Stimulated activated CD4-positive, alpha-beta T cell treated with anti-CD3 and anti-CD28 coated beads, TNF-alpha, amount 100 ng/mL, for 24 hours (primary cell): Measurements from ENCODE around the gene GLB1L2.
"Not testable (repeated sequence)": the region's sequence is repeated elsewhere in the genome, so short reads cannot be mapped to it uniquely, and the experiment has no call there.

ENCODE experiments used
- DNase-seq, 3 experiments: peaks; one replicate each; pipeline ENCODE4 v3.0.0-alpha.2; 2020; ENCODE audit warnings: low read depth in 3 of 3

GLB1L2 gene, protein sequence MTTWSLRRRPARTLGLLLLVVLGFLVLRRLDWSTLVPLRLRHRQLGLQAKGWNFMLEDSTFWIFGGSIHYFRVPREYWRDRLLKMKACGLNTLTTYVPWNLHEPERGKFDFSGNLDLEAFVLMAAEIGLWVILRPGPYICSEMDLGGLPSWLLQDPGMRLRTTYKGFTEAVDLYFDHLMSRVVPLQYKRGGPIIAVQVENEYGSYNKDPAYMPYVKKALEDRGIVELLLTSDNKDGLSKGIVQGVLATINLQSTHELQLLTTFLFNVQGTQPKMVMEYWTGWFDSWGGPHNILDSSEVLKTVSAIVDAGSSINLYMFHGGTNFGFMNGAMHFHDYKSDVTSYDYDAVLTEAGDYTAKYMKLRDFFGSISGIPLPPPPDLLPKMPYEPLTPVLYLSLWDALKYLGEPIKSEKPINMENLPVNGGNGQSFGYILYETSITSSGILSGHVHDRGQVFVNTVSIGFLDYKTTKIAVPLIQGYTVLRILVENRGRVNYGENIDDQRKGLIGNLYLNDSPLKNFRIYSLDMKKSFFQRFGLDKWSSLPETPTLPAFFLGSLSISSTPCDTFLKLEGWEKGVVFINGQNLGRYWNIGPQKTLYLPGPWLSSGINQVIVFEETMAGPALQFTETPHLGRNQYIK

DNA sequence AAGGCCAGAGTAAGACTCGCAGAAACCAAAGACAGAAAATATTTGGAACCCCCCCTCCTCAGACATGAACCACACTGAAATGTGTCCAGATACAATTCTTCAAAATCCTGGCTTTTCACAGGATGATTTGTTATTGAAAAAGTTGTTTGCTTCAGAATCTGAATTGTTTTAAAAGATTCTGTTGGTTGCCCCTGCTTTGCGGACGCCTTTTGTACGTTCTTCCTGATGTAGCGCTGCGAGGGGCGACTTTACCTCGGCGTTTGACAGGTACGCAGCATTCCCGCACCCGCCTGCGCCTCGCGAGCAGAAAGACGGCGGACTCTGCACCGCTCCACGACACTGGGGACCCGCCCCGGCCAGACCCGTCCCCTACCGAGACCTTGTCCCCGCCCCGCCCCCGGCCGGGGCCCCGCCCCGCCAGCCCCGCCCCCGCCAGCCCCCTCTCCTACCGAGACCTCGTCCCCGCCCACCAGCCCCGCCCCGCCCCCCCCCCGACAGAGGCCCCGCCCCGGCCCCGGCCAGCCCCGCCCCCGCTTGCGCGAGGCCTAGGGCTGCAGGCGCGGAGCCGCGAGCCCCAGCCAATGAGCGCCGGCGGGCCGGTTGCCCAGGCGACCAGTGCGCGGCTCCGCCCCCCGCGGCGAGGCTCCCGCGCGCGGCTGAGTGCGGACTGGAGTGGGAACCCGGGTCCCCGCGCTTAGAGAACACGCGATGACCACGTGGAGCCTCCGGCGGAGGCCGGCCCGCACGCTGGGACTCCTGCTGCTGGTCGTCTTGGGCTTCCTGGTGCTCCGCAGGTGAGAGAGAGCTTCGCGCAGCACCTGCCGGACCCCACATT, at the start of gene GLB1L2:
Gene GLB1L2, plus strand, starts transcription at position 635 of the 835 bp plus-strand sequence. Its CDS starts 74 bp downstream, at position 709.
- peak; percentile 57 to 76 (median 67) for DNase-seq

DNA sequence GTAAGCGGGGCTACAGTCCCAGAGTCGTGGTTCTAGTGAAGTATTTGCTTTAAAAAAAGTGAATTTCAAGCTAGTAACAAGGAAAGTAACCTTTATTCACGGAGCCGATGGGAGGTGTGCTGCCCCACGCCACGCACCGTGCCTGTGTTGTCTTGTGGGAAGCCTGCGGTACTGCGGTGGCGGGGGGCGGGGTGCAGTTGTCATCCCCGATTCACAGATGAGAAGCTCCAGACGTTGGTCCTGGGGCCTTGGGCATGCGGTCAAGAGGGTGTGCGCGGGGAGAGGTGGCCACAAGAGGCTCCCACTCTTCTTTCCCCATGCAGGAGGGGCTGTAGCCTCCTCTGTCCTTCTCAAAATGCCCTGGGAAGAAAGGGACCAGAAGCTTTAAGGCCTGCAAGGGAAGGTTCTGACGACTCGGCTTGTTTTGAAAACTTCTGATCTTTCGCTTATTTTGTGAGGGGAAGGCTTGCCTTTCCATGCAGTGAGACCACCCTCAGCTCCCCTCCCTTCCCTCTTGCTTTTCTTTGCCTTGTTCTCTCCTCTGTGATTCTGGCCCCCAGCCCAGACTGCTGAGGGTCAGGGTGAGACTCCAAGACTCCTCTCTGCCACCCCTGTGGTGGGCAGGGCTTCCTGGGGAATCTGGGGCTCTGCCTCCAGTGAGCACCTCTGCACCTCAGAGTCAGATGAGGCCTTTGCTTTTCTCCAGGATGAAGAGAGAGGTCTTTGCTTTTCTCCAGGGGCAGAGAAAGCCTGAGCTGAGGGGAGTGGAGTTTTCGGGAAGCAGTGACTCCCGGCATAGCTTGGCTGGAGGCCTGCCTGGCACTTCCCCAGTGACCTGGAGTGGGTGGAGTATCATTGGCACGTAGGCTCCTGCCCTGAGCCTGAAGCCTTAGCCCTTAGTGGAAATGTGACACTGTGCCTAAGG, 49.4 kb upstream of the GLB1L2 start:
- no peak for DNase-seq

DNA sequence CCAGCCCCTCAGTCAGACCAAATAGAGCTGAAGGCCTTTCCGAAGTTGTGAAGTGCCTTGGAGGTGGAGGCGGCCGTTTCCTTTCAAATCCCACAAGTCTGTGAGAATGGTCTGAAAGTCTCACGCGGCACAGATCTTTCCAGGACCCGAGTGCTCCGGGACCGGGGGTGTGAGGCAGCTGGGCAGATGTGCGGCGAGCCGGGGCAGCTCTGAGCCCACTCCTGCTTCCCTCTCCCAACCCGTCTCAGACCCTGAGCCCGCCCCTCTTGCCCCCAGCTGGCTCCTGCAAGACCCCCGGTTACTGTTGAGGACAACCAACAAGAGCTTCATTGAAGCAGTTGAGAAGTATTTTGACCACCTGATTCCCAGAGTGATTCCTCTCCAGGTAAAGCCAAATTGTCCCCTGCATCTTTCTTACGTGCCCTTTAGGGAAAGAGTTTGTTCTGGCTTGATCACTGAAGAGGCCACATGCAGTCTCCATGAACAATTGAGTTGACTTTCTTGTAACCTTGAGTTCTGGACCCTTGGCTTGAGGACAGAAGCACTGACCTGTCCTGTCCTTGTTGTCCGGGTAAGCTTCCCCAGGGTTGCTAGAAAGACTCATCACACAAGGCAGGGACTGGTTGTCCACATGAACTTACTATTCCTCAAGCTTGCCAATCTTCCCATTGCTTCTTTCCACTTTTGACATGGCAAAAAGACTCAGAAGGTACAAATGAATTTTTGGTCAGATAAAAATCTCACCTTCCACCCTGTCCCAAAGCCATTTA, 48.1 kb upstream of the GLB1L2 start:
- DNase-seq, result no peak

DNA sequence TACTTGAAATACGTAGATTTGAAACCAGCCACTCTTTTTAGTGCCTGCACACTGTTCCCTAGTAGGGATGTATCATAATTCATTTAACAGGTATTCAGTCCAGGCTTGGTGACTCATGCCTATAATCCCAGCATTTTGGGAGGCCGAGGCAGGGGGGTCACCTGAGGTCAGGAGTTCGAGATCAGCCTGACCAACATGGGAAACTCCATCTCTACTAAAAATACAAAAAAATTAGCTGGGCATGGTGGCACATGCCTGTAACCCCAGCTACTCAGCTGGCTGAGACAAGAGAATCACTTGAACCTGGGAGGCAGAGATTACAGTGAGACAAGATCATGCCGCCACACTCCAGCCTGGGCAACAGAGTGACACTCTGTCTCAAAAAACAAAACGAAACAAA, 47.4 kb upstream of the GLB1L2 start:
- not testable (repeated sequence) for DNase-seq

DNA sequence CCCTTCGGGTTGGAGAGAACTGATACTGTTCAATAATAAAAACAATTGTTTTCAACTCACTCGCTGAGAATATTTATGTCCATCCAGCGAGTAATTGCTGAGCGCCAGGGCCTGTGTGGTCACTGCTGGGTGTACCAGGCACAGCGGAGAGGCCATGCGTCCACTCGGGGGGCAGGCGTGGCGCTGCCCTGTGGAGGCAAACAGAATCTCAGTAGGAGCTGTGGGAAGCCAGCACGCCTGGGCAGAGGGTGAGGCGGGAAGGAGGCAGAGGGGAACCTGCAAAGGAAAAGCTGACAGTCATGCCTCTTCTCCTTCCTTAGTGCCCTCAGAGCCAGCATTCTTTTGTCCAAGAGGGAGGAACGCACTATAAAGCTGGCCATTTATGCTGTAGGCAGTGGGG, 44.2 kb upstream of the GLB1L2 start:
- DNase-seq, result no peak

DNA sequence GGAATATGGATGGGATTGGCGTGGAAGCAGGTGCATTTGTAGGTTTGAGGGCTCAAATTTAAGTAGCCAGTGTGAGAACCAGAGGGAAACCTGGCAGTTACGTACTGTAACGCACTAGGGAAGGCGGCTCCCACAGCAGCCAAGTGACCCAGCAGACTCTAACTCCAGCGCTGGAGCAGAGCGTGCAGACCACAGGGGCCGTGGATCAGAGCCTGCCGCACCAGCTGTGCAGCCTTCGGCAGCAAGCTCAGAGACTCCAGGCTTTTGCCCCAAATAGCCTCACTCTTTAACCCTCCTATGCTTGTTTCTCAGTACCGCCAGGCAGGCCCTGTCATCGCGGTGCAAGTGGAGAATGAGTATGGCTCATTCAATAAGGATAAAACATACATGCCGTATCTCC, 43.3 kb upstream of the GLB1L2 start:
- no peak for DNase-seq

DNA sequence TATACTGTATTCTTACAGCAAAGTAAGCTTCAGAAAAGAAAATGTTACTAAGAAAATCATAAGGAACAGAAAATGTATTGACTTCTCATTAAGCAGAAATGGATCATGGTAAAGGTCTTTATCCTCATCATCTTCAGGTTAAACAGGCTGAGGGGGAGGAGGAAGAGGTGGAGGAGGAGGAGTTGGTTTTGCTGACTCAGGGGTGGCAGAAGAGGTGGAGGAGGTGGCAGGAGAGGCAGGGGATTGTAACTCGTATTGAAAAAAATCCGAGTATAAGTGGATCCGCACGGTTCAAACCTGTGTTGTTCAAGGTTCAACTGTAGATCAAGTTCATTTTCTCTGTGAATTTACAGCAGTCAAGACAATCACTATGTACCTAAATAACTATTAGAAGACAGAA, 42.6 kb upstream of the GLB1L2 start:
- no peak for DNase-seq

DNA sequence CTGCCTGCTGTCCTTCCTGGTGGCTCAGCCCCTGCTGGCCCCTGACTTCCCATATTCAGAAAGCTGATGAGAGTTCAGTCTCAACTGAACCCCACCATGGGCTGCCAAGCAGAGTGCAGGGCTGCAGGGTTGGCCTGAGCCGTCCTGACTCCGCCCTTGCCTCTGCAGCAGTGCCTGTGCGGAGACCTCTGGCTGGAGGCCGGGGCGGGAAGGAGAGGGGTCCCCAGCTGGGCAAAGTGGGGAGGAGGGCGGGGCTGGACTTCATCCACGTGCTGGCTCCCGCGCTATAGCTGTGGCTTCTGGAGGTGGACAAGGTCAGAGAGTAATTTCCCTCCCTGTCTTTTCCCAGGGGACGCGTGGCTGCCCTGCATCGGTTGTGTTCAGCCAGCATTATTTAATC, 42.0 kb upstream of the GLB1L2 start:
- no peak for DNase-seq

DNA sequence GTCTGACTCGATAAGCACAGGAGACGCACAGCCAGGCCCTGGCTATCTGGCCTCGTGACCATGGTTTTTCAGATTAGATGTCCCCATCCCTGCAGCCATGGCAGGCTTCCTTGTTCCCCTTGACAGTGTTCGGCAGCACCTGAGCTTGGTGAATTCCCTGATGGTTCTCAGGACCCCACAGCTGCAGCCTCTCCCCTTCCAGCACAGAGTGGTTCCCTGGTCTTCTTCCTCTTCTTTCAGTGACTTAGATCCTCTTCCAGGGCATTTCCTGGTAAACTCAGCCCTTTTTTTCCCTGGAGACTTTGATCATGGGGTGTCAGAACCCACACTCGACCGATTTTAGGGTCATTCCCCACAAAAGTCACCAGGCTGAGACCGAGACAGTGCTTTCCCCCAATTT, 41.1 kb upstream of the GLB1L2 start:
- DNase-seq, result no peak

DNA sequence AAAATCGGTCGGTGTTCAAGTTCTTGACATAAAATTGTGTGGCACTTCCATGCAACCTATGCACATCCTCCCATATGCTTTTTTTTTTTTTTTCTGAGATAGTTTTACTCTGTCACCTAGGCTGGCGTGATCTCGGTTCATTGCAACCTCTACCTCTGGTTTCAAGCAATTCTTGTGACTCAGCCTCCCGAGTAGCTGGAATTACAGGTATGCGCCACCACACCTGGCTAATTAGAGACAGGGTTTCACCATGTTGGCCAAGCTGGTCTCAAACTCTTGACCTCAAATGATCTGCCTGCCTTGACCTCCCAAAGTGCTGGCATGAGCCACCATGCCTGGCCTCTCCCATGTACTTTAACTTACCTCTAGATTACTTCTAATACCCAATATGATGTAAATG, 40.6 kb upstream of the GLB1L2 start:
- DNase-seq, result no peak

DNA sequence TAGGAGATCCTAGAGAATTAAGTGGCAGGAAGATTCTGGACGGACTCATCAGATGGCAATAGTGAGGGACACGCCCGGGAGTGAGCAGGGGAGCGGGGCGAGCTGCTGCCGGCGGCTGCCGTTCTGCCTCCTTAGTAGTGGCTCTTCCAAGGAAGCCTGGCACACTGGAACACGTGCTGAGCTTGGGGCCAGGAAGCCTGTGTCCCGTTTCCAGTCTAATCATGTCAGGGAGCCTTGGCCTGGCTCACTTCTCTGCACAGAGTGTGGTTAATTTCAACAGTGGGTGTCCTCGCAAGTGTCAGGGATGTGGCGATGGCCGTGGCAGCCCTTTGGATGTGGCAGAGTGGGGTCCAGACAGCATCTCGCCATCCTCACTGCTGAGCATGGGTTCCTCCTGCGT, 39.1 kb upstream of the GLB1L2 start:
- no peak for DNase-seq

DNA sequence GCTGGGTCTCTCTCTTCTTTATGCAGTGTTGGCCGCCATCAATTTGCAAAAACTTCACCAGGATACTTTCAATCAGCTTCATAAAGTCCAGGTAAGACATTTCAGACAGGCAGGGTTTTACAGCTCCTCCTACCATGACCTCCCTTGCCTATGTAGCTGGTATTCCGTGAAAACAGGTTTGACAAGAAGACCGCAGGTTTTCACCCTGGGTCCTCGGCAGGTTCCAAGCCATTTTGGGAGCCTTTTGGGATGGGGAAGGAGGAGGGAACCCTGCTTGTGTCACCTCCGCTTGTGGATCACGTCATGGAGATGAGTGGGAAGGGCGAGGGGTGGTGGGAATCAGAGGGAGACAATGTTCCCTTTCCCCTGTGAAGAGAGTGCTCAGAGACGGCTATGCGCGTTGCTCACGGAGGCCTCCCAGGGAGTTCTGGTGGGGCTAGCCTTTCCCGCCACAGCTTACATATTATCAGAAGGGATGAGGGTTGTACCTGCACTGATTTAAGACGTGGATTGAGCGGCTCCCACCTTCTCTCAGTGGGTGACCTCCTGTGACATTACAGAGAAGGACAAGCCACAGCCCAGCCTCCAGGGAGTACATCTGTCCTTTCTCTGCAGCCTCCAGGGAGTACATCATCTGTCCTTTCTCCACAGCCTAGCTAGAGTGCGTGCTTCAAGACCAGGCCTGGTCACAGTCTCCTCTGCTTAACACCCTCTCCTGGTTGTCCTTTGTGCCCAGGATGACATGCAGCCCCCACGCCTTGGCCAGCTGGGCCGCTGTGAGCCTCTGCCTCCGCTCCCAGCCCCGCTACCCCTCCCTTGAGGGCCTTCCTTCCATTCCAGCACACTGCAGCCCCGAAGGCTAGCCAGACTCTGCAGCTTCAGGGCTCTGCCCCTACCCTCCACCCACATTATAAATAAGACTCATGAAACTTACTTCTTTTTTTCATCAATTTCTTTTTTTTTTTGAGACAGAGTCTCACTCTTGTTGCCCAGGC, 38.4 kb upstream of the GLB1L2 start:
- no peak for DNase-seq

DNA sequence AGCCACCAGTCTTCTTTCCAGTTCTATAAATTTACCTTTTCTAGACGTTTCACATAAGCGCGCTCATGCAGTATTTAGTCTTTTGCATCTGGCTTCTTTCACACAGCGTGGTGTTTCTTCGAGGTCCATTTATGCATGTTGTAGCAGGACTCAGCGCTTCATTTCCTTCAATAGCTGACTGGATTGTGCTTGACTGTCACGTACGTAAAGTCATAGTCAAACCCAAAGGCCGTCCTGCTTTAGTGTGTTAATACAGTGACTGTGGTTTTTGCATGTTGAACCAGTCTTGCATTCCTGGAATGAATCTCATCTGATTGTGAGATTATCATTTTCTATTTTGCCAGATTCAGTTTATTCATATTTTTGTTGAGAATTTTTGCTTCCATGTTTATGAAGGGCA, 37.1 kb upstream of the GLB1L2 start:
- no peak for DNase-seq

DNA sequence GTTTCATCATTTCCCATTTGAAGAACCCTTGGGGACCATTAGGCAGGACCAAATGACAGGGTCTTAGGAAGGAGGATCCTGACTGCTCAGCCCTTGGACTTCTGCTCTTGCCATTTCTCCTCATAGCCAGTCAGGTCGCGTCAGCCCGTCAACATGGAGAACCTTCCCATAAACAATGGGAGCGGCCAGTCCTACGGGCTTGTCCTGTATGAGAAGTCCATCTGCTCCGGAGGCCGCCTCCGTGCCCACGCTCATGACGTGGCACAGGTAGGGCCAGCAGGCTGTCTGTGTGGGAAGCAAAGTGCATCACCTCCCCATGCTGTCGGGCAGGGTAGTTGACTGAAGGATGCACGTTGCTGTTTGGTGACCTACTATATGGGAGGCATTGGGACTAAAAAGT, 19.6 kb upstream of the GLB1L2 start:
- no peak for DNase-seq

DNA sequence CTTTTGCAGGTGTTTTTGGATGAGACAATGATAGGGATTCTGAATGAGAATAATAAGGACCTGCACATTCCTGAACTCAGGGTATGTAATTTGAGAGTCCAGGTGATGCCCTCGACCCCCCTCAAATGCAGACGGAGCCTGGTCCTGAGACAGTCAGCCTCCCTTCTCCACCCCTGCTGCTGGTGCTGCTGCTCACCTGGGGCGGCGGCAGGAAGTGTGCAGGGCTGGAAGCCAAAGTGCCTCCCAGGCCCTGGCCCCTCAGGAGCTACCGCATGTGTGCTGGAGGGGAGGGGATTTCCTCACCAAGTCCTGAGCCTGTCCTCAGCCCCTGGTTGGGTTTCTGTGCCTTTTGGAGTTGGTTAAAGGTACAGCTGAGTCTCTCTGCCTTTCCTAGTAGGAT, 19.0 kb upstream of the GLB1L2 start:
- no peak for DNase-seq

DNA sequence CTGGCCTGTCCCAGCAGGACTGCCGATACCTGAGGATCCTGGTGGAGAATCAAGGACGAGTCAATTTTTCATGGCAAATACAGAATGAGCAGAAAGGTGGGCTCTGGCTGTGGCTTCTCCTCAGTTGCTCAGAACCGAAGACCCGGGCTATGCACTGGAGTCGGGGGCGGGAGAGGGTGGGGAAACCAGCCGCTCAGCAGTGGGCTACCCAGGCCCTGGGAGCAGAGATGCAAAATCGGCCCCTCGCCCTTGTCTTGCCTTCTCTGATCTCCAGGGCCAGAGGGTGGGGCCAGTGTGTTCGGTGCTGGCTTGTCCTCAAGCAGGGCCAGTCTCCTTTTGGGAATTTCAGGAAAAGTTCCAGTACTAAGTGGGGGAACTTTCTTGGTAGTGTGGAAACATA, 18.4 kb upstream of the GLB1L2 start:
- DNase-seq, result no peak

DNA sequence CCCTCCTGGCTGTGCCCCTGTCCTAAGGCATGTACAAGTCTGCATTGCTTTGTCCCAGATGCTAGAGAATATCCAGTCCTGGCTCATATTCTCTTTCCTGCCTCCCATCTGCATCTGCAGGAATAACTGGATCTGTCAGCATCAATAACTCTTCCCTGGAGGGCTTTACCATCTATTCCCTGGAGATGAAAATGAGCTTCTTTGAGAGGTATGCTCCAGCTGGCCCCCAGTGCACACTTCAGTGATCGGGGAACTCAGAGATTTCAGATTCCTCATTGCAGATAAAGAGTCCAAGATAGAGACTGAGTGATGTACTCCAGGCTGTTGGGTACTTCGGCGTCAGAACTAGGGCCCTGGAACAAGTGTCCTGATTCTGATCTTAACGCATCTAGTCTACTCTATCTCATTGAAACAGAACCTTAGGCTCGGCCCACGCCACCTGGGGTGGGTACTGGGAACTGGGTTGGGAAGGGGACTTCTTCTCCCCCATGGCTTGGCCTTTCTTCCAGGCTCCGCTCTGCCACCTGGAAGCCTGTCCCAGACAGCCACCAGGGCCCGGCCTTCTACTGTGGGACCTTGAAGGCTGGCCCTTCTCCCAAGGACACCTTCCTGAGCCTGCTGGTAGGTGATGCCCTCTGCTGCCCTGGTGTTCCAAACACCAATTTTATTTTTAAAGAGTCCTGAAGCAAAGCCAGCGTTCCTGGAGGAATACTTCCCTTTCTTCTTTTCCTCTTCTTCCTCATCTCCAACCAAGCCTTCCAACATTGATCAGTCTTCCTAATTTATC, 17.8 kb upstream of the GLB1L2 start:
- no peak for DNase-seq

DNA sequence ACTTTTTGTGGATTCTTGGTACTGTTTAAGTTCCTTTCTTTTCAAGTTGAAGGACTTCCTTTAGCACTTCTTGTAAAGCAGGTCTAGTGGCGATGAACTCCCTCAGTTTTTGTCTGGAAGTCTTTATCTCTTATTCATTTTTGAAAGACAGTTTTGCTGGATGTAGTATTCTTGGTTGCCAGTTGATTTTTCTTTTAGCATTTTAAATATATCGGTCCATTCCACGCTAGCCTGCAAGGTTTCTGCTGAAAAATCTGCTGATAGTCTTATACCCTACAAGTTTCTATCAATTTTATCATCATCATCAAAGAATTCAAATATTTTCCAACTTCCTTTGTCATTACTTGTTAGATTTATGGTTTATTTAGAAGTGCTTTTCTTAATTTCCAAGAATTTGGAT, 14.7 kb upstream of the GLB1L2 start:
- DNase-seq, result no peak

DNA sequence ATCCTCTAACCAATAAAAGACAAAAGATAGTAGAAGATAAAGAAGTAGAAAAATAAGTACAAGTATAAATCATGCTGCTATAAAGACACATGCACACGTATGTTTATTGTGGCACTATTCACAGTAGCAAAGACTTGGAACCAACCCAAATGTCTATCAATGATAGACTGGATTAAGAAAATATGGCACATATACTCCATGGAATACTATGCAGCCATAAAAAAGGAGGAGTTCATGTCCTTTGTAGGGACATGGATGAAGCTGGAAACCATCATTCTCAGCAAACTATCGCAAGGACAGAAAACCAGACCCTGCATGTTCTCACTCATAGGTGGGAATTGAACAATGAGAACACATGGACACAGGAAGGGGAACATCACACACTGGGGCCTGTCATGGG, 10.4 kb upstream of the GLB1L2 start:
- DNase-seq, result not testable (repeated sequence)
